Sigmoid colon (tissue), 7 donors: ENCODE measurements around the gene PRCD. TPM values are rescaled to one million over a fixed set of nuclear protein-coding genes. Genes with fewer than 3 reads are reported as not detected.

Experiments
- DNase-seq: peaks from one replicate; pipeline ENCODE4 v3.0.0-alpha.2; 2019
- H3K27ac ChIP-seq, 4 donors: fragments of 200-600 bp; sonication (generic); one replicate each; pipeline ENCODE4 v1.5.1; 2016 to 2019; ENCODE audit warnings: mild to moderate bottlenecking in 1 of 4
- H3K27me3 ChIP-seq, 3 donors: fragments of 200-600 bp; sonication (generic); one replicate each; pipeline ENCODE4 v1.5.1; 2019; ENCODE audit warnings: mild to moderate bottlenecking in 1 of 3
- H3K36me3 ChIP-seq, 4 donors: fragments of 200-600 bp; sonication (generic); one replicate each; pipeline ENCODE4 v1.5.1; 2016 to 2019
- H3K4me1 ChIP-seq, 4 donors: fragments of 200-600 bp; sonication (generic); one replicate each; pipeline ENCODE4 v1.5.1; 2017 to 2019
- H3K4me3 ChIP-seq, 4 donors: fragments of 200-600 bp; sonication (generic); one replicate each; pipeline ENCODE4 v1.5.1; 2017 to 2019; ENCODE audit warnings: mild to moderate bottlenecking in 2 of 4, moderate library complexity in 1 of 4
- H3K9me3 ChIP-seq, 4 donors: fragments of 200-600 bp in 3 of 4; sonication (generic) in 3 of 4; one replicate each; pipeline versions ENCODE4 v1.5.1 to v1.6.1; 2013 to 2019
- EP300 ChIP-seq, 4 donors: sonication (generic); formaldehyde crosslinking; IDR thresholded peaks; one replicate each; pipeline ENCODE4 v1.6.1; 2017; ENCODE audit warnings: antibody characterized with exemption in 4 of 4
- POLR2A ChIP-seq, 2 donors: fragments of 450-650 bp; IDR thresholded peaks; one replicate each; pipeline ENCODE4 v1.6.1; 2016; ENCODE audit warnings: antibody characterized with exemption in 2 of 2, mild to moderate bottlenecking in 2 of 2, moderate library complexity in 2 of 2
- POLR2AphosphoS5 ChIP-seq, 4 donors: sonication (generic); formaldehyde crosslinking; IDR thresholded peaks; one replicate each; pipeline ENCODE4 v1.6.1; 2017; ENCODE audit warnings: antibody characterized with exemption in 4 of 4
- WGBS, 2 donors: extraction: QIAGEN DNeasy Blood & Tissue Kit; methylation state at CpG; one replicate each; pipeline ENCODE4 v1.1.7; 2013; 5-methylcytosine and 5-hydroxymethylcytosine counted together
- intact Hi-C: fragments of 100-400 bp; cut with DNase I; formaldehyde crosslinking; loops from one replicate; pipeline ENCODE4 v1.15.1; 2023
- polyA plus RNA-seq, 3 donors: library from polyadenylated mRNA; stranded (reverse); fragments of 200-250 nt; gene quantifications; one replicate each; pipeline ENCODE4 v1.2.3, GENCODE V29; 2013
- total RNA-seq, 4 donors: library from RNA; depleted of rRNA; stranded (reverse); fragments of >200 nt; gene quantifications; one replicate each; pipeline ENCODE4 v1.1.0, GENCODE V29; 2016
- TF ChIP-seq, protein P1 (sequence below), 4 experiments: fragments of 450-650 bp in 3 of 4; fragments of 200-600 bp in 1 of 4; IDR thresholded peaks; one replicate each; pipeline ENCODE4 v1.5.1; 2016 to 2019; ENCODE audit warnings: antibody characterized with exemption in 4 of 4, mild to moderate bottlenecking in 3 of 4, moderate library complexity in 2 of 4
- donor health status: healthy with polysubstance abuse.
- donor health status: Bipolar disorder and iron deficiency.
- donor health status: healthy.

PRCD gene
- total and polyA plus RNA-seq, 7 donors, result 1.1 to 7.1 (median 5.3) TPM; not detected in 1

DNA sequence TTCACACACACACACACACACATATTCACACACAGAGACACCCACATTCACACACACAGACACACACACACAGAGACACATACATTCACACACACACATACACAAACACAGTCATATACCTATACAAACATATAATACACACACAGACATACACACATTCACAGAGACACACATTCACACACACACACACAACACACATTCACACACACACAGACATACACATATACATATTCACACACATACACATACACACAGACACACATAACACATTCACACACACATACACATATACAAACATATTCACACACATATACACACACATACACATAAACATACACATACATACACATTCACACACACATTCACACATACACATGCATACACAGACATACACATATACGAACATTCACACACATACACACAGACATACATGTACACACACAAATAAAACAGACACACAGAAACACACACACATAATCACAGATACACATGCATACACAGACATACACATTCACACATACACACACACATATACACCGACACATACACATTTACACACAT, 7.9 kb downstream of the PRCD start:
- Histone ChIP-seq H3K4me3 (no peak overlapping the region), H3K4me1 (peaks cover 0 to 29% (median 11%) of the 10 kb centered on the region in 4 donors), H3K9me3 (no peaks in the 10 kb centered on the region), H3K27ac (no peak overlapping the region), H3K27me3 (peaks cover 0 to 18% (median 14%) of the 10 kb centered on the region in 3 donors), H3K36me3 (no peaks in the 10 kb centered on the region)
- DNase-seq, result no peak
- WGBS, 2 donors, result 91% methylated on average over 2 of the region's 2 CpGs
- TF ChIP-seq POLR2AphosphoS5 (IDR thresholded peaks at IDR 0.05), result no peak
- TF ChIP-seq, protein P1, sequence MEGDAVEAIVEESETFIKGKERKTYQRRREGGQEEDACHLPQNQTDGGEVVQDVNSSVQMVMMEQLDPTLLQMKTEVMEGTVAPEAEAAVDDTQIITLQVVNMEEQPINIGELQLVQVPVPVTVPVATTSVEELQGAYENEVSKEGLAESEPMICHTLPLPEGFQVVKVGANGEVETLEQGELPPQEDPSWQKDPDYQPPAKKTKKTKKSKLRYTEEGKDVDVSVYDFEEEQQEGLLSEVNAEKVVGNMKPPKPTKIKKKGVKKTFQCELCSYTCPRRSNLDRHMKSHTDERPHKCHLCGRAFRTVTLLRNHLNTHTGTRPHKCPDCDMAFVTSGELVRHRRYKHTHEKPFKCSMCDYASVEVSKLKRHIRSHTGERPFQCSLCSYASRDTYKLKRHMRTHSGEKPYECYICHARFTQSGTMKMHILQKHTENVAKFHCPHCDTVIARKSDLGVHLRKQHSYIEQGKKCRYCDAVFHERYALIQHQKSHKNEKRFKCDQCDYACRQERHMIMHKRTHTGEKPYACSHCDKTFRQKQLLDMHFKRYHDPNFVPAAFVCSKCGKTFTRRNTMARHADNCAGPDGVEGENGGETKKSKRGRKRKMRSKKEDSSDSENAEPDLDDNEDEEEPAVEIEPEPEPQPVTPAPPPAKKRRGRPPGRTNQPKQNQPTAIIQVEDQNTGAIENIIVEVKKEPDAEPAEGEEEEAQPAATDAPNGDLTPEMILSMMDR (IDR thresholded peaks at IDR 0.05), result no peak
- no peak for TF ChIP-seq POLR2A (IDR thresholded peaks at IDR 0.05)
- TF ChIP-seq EP300 (IDR thresholded peaks at IDR 0.05), result no peak
- intact Hi-C loops, result loop anchor here (1.0 kb wide), 1 partner anchor 24 kb away; no protein-coding TSS in a partner anchor

DNA sequence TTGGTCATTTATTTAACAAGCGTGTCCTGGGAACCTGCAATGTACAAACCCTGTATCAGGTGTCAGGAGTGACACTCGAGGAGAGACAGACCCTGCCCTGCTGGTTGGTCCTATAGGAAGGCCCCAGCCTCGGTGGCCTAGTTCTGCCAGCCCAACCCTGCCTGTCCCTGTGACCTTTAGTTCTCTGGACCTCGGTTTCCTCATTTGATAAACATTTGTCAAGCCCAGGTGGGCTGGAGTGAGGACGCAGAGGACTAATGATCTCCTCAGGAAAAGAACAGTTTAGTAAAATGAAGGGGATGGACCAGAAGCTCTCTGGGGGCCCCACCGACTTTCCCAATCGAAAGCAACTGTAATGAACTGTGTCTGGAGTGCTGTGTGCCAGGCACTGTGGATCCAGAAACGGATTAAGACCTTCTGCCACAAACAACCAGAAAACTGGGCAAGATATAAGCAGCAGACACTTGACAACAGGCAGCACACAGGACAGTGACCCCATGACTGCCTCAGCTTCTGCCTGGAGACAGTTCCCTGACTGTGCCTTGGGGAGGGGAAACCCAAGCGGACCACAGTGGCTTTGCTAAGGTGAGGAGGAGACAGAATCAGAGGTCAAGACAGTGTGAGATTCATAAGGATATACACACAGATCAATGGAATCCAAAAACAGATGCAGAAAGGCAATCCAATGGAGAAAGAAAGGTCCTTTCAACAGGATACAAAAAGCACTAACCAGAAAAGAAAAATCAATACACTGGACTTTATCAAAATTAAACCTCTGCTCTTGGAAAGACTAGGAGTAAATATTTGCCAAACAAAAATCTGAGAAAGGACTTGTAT, 8.8 kb downstream of the PRCD start:
- no peaks in the 10 kb centered on the region for H3K9me3 ChIP-seq
- 68 to 72% methylated on average over 9 of the region's 9 CpGs for WGBS, 2 donors
- no peak overlapping the region for H3K27ac ChIP-seq
- no peaks in the 10 kb centered on the region for H3K36me3 ChIP-seq
- peaks cover 0 to 23% (median 11%) of the 10 kb centered on the region in 4 donors for H3K4me1 ChIP-seq
- H3K4me3 ChIP-seq, result no peak overlapping the region
- intact Hi-C loops, result no loop called here
- TF ChIP-seq, protein P1 (IDR thresholded peaks at IDR 0.05), result no peak
- TF ChIP-seq EP300 (IDR thresholded peaks at IDR 0.05), result no peak
- no peak for TF ChIP-seq POLR2A (IDR thresholded peaks at IDR 0.05)
- no peak for TF ChIP-seq POLR2AphosphoS5 (IDR thresholded peaks at IDR 0.05)
- H3K27me3 ChIP-seq, result peaks cover 0 to 10% (median 9%) of the 10 kb centered on the region in 3 donors
- DNase-seq, result no peak

DNA sequence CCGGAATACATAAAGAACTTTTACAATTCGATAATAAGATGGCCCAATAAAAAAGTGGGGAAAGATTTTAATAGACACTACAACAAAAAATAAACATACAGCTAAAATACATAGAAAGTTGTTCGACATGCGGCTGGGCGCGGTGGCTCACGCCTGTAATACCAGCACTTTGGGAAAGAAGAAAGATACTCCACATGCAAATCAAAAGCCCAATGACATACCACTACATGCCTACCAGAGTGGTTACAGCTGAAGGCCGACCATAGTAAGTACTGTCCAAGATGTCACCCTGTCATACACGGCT, 9.3 kb downstream of the PRCD start:
- Histone ChIP-seq H3K27ac (no peak overlapping the region), H3K9me3 (no peaks in the 10 kb centered on the region), H3K4me1 (peaks cover 0 to 18% (median 11%) of the 10 kb centered on the region in 4 donors)

DNA sequence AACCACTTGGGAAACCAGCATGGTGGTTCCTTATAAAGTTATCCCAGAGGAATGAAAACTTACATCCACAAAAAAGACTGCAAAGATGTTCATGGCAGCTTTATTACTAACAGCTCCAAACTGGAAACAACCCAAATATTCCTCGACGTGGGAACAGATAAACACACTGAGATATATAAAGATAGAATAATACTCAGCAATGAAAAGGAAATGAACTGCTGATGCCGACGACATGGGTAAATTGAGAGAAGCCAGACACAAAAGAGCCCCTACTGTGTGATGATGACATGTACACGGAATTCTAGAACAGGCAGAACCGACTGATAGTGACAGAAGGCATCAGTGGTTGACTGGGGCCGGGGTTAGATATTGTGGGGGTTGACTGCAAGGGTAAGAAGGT, 9.7 kb downstream of the PRCD start:
- DNase-seq, result no peak
- Histone ChIP-seq H3K4me3 (no peak overlapping the region), H3K27me3 (peaks cover 0 to under 1% (median under 1%) of the 10 kb centered on the region in 3 donors), H3K4me1 (peaks cover 0 to 14% (median 10%) of the 10 kb centered on the region in 4 donors), H3K27ac (no peak overlapping the region), H3K9me3 (no peaks in the 10 kb centered on the region), H3K36me3 (no peaks in the 10 kb centered on the region)
- TF ChIP-seq EP300 (IDR thresholded peaks at IDR 0.05) (no peak), POLR2AphosphoS5 (IDR thresholded peaks at IDR 0.05) (no peak), POLR2A (IDR thresholded peaks at IDR 0.05) (no peak)
- TF ChIP-seq, protein P1 (IDR thresholded peaks at IDR 0.05), result no peak
- intact Hi-C loops, result no loop called here
- WGBS, 2 donors, result 85 to 89% methylated on average over 7 of the region's 7 CpGs

More for the DNA sequence above, 9.3 kb downstream of the PRCD start:
- DNase-seq, result no peak
- H3K4me3 ChIP-seq, result no peak overlapping the region
- no peaks in the 10 kb centered on the region for H3K36me3 ChIP-seq
- no peak for TF ChIP-seq POLR2A (IDR thresholded peaks at IDR 0.05)
- TF ChIP-seq, protein P1 (IDR thresholded peaks at IDR 0.05), result no peak
- TF ChIP-seq EP300 (IDR thresholded peaks at IDR 0.05), result no peak
- TF ChIP-seq POLR2AphosphoS5 (IDR thresholded peaks at IDR 0.05), result no peak
- peaks cover 0 to 4% (median 4%) of the 10 kb centered on the region in 3 donors for H3K27me3 ChIP-seq
- intact Hi-C loops, result no loop called here
- 36 to 71% methylated on average over 9 of the region's 9 CpGs for WGBS, 2 donors
